Left colon (tissue), 2 donors: ENCODE measurements around the gene MGST3. TPM values are rescaled to one million over a fixed set of nuclear protein-coding genes. Genes with fewer than 3 reads are reported as not detected.
"Not testable (repeated sequence)": the region's sequence is repeated elsewhere in the genome, so short reads cannot be mapped to it uniquely, and the experiment has no call there.

Experiments used
- ATAC-seq: fragments of 200-7000 bp; cut with Tn5 transposase; one replicate; pipeline ENCODE4 v1.9.1; 2020; ENCODE audit warnings: mild to moderate bottlenecking, moderate library complexity
- DNase-seq, 2 donors: peaks; one replicate each; pipeline ENCODE4 v3.0.0-alpha.2; 2020
- intact Hi-C, 2 donors: fragments of 100-400 bp; cut with DNase I in 1 of 2; cut with micrococcal nuclease in 1 of 2; formaldehyde crosslinking; loops; one replicate each; pipeline versions ENCODE4 v1.11.2 to v1.14.0; 2022; cut with DNase I, micrococcal nuclease
- total RNA-seq, 2 donors: library from RNA; stranded (reverse); fragmentation: NEBNext Ultra II Directional; extraction: Animal tissue kit (Norgen Biotek cat#: 25700); gene quantifications; one replicate each; pipeline ENCODE4 v1.2.1, GENCODE V29; 2021
- donor health status: DM: no; HTN: no; CAD: no.
- donor health status: DM: yes; HTN: yes; CAD: no.

MGST3 gene
- total RNA-seq, 2 donors from 2014 or later: 366 to 451 TPM

DNA sequence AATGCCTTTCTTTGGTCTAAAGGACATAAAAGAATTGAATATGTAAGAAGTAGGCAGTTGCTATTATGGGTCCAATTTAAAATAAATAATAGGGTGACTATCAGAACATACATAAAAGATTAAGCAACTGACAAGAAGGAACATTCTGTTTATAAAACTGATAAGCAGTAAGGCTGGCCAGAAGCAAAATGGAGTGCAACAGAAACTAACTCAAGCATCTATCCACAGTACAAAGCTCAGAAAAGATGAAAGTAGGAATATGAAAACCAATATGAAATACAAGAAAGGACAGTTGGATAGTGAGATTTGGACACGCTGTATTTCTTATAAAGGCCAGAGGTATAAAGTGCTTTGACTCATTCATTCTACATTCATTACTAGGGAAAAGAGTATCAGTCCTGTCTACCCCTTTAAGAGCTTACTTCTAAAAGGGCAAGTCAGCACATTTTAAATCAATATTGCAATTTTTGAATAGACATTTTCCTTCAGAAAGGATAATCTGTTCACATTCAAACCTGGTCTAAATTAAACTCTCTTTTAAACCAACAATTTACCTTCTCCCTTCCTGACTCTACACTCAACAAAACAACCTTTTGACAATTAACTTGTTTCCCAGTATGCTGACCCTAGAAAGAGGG lies 52.9 kb downstream of the MGST3 start:
- no peak for DNase-seq
- ATAC-seq: no peak
- intact Hi-C loops: no loop called here

DNA sequence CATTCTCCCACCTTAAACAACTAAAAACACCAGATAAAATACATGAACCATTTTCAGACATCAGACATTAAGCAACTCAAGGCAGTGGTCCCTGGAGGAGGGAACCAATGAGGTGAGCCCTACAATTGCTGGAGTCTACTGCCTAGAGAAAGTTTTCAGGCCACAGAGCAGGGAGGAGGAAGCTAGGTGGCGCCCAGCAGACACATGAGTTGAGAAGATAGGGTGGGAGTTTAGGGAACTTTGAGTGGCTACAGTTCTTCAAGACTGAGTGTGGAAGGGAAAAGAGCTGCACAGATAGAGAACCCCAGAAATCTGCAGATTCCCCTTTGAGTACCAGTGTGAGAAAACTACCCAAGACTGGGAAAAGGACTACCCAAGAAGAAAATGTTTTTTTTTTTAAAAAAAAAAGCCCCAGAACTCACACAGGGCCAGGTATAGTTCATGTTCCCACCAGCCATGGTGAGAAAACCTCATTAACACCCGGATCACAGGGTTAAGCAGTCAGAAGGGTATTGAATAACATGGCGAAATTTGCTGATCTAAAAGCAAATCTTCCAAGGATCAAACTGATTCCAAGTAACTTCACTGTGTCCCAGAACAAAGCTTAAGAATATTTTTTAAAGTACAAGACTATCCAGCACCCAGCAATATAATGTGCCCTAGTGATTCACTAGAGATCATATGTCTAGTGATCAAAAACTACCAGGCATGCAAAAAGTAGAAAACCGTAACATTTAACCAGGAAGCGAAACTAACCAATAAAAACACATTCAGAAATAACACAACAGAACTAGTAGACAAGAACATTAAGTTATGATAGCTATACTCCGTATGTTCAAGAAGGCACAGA lies 55.3 kb downstream of the MGST3 start:
- ATAC-seq (no peak), DNase-seq (no peak)
- intact Hi-C loops: no loop called here

DNA sequence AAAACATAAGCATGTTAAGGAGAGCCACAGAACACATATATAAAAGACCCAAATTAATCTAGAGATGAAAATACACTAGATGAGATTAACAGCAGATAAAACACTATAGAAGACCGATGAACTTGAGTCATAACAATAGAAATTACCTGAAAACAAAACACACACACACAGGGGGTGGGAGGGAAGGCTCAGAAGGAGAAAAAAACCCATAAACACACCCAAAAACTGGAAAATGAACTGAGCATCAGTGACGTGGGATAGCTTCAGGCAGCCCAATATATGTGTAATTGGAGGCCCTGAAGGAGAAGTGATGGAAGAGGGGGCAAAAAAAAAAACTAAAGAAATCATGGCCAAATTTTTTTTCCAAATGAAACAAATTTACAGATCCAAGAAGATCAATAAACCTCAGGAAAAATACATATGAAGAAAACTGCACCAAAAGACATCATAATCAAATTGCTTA lies 56.0 kb downstream of the MGST3 start:
- intact Hi-C loops: no loop called here
- no peak for ATAC-seq
- no peak for DNase-seq

DNA sequence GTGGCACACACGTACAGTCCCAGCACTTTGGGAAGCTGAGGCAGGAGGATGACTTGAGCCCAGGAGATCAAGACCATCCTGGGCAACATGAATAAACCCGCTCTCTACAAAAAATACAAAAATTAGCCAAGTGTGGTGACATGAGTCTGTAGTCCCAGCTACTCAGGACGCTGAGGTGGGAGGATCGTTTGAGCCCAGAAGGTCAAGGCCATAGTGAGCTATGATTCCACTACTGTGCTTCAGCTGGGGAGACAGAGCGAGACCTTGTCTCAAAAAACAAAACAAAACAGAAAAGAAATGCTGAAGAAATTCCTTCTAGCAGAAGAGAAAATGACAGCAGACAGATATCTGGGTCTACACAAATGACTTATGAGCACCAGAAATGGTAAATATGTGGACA lies 57.0 kb downstream of the MGST3 start:
- ATAC-seq (no peak), DNase-seq (no peak)
- intact Hi-C loops: no loop called here

DNA sequence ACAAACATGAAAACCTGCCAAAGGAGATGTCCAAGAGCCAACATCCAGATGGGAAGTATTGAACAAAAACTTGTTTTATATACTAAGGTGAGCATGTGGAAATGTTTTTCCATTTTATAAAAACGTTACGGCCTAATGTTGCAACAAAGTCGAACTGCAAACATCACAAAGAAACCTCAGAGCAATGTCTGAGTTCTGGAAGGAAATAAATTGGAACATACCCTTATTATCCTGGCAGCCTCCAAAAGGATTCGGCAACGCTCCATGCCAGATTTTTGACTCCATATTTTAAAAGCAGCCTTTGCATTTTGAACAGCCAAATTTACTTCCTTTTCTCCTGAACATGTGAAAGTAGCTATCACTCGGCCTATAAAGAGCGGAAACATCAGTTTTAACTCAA lies 64.0 kb downstream of the MGST3 start:
- intact Hi-C loops: no loop called here
- no peak for ATAC-seq

DNA sequence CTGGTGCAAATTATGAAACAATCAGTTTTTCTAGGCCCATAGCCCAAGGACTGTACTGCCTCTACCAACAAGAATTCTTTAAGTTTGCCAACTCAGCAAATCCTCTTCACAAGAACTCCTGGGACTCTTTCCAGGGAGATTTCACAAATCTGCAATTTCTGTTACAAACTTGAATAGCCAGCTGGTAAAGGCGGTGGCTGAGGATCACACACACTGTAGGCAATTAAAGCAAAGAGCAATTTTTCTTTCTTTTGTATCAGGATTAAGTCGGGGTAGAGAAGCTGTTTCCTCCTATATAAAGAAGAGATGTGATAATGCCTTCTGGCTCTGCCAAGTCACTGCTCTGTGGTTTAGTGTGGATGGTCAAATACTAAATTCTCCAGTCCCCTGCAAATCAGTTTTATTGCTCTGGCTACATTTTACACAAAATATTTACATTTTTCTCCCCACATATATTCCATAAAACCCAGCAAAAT lies 65.6 kb downstream of the MGST3 start:
- ATAC-seq (no peak), DNase-seq (no peak)
- intact Hi-C loops: no loop called here

More for the DNA sequence above, 64.0 kb downstream of the MGST3 start:
- DNase-seq: no peak

DNA sequence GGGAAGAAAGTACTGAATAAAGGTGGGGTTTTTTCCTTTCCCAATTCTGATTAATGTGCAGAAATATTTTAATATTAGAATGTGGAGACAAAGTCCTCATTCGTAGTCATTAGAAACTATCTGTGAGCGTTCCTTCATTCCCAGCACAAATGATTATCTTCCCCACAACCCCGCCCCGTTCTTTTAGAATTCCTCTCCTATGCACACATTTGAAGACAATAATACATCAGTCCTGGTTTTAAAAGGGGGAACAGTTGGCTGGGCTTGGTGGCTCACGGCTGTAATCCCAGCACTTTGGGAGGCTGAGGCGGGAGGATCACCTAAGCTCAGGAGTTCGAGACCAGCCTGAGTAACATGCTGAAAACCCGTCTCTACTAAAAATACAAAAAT lies 66.5 kb downstream of the MGST3 start:
- intact Hi-C loops: no loop called here

DNA sequence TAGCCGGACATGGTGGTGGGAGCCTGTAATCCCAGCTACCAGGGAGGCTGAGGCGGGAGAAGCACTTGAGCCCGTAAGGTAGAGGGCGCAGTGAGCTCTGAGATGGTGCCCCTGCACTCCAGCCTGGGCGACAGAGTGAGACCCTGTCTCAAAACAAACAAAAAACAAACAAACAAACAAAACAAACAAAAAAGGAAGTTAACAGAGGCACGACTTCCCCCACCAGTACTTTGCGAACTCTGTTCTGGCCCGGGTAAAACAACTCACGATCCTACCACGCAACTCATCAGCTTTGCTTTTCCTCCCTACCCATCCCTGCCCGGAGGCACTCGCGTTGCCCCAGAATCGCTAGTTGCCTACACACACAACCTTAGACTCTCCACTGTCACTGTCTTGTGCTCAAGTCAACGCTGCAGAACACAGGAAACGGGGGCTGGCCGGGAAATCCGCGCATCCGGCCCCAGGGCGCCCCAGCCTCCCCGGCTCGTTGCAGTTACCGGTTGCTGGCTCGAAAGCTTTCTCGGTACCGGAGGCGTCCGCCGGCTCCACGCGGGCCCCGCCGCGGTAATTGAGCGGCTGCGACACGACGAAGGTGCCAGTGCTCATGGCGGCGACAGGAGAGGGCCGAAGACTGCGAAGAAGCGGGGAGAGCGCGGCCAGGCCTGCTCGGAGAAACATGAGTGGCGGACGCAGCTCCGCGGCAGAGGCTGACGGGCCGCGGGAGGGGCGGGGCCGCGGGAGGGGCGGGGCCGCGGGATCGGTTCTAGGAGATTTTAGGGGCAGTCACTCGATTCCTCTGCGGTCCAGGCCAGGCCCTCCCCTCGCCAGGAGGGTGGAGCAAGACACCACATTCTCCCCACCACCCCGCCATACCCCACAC lies 67.1 kb downstream of the MGST3 start, which contains the start of gene ALDH9A1:
TSS of gene ALDH9A1 (minus strand) at position 682 of the 880 bp plus-strand sequence. CDS start at position 678, 4 bp downstream.
- ATAC-seq (peak; percentile 95), DNase-seq (peak; percentile 89 to 90)
- intact Hi-C loops: loop anchor here in 1 of 2 donors (2.0 kb wide), 1 partner anchor 67 kb away; the partner anchor contains the start of gene MGST3

More for the DNA sequence above, 66.5 kb downstream of the MGST3 start:
- ATAC-seq (no peak), DNase-seq (no peak)

DNA sequence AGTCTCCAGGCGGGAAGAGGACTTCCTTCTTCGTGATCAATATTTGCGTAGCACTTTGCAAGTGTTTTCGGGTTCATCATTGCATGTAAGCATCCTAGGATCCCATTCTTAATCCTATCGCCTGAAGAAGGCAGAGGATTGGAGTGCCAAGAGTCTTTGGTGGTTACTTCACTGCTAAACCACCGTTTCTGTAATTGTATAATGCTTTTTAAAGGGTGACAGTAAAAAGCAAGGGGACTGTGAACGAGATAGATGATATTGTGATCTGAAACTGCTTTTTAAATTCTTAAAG lies 67.7 kb downstream of the MGST3 start:
- intact Hi-C loops: loop anchor here in 1 of 2 donors (2.0 kb wide), 1 partner anchor 68 kb away; the partner anchor contains the start of gene MGST3
- ATAC-seq (peak; percentile 8), DNase-seq (no peak)

DNA sequence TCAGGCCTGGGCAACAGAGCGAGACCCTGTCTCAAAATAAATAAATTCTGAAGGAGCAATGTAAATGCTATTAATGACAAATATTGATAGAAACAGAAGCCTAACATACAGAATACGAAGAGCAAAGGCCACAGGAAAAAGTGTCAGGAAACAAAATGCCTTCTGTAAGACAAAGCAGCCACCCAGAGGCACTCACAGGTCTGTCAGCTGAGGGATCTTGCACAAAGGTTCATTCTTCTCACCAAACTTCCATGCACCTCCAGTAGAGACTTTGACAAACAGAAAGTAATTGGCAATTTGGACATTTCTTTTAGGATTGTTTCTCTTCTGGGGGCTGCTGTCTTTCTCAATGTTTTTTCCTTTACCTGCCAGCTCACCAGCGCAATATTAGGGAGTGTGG lies 68.5 kb downstream of the MGST3 start:
- no peak for ATAC-seq
- intact Hi-C loops: loop anchor here in 1 of 2 donors (2.0 kb wide), 1 partner anchor 69 kb away; the partner anchor contains the start of gene MGST3
- no peak for DNase-seq

DNA sequence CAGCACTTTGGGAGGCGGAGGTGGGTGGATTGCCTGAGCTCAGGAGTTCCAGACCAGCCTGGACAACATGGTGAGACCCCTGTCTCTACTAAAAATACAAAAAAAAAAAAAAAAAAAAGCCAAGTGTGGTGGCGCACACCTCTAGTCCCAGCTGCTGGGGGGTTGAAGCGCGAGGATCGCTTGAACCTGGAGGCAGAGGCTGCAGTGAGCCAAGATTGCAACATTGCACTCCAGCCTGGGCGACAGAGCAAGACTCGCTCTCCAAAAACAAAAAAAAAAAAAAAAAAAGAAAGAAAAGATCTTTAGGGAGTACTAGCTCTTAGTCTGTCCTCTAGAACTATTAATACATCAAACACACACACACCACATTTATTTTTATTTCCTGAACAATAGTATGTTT lies 70.9 kb downstream of the MGST3 start:
- not testable (repeated sequence) for ATAC-seq, DNase-seq
- intact Hi-C loops: loop anchor here in 1 of 2 donors (5.0 kb wide), 1 partner anchor 65 kb away; the partner anchor contains the start of gene TMCO1

DNA sequence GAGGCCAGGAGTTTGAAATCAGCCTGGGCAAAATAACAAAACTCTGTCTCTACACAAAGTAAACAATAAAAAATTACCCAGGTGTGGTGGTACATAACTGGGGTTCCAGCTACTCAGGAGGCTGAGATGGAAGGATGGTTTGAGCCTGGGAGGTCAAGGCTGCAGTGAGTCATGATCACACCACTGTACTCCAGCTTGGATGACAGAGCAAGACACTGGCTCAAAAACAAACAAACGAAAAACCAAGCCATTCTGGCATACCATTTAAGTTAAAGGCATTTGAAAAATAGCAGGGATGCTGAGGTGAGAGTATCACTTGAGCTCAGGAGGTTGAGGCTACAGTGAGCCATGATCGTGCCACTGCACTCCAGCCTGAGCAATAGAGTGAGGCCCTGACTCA lies 72.6 kb downstream of the MGST3 start:
- ATAC-seq: no peak
- intact Hi-C loops: loop anchor here in 1 of 2 donors (5.0 kb wide), 1 partner anchor 64 kb away; the partner anchor contains the start of gene TMCO1
- no peak for DNase-seq

Other genes with a start within 250 kb of the MGST3 start
- gene RXRG, start 186.1 kb upstream of the MGST3 start, total RNA-seq: under 1 TPM; 0.27 to 0.78 TPM
- gene LRRC52, start 87.2 kb upstream of the MGST3 start, total RNA-seq: not detected
- 10 to 100 TPM; 63.8 to 65.6 TPM for gene ALDH9A1, start 67.3 kb downstream of the MGST3 start, total RNA-seq
- gene TMCO1, start 137.6 kb downstream of the MGST3 start, total RNA-seq: 100 to 1,000 TPM; 165 to 216 TPM
- gene UCK2, start 196.4 kb downstream of the MGST3 start, total RNA-seq: 10 to 100 TPM; 55.0 to 57.8 TPM